ENCODE results near the gene CC2D2A. TPM values are rescaled to one million over a fixed set of nuclear protein-coding genes. Genes with fewer than 3 reads are reported as not detected.

The CC2D2A gene
- total and polyA plus RNA-seq, 2 of the 13 experiments (the other 11 are each of a cell fraction or from before 2014, with no cell fraction given): 4.2 to 7.2 TPM

- TF ChIP-seq ARID5B (CRISPR knock-in tag; IDR thresholded peaks at IDR 0.05) (no peak), RNF219 (CRISPR knock-in tag; IDR thresholded peaks at IDR 0.05) (no peak), ZNF343 (CRISPR knock-in tag; IDR thresholded peaks at IDR 0.05) (no peak)
Measured at GRCh38 chr4:15533817-15534216, 64.1 kb downstream of the CC2D2A start (continued).

DNA sequence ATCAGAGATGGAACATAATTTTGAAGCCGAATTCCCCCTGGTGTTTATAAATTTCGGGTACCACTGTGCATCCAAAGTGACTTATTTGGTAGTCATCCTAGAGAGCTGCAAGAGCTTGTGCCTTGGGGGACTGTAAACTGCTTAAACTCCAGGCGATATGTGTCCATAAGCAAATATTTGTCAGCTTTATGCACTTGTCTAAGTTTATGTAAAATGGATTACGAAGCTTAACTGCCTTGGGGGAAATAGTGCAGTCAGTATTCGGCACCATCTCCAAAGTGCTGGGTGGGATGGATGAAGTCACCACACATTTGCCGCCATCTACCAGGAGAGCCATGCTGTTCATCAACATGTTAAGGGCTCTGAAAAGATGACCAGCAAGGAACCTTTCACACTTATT, 65.9 kb downstream of the CC2D2A start:
- no peaks in the 10 kb centered on the region for H4K20me1 ChIP-seq (ENCODE audit: insufficient read depth, low read length)
- H3K9ac ChIP-seq (ENCODE audit: insufficient read depth, low read depth, low read length): no peak overlapping the region
- H2AFZ ChIP-seq (ENCODE audit: low read length): no peak overlapping the region
- FAIRE-seq: no peak
- no peak overlapping the region for H3K4me2 ChIP-seq (ENCODE audit: low read depth, low read length)
- no peaks in the 10 kb centered on the region for H3K36me3 ChIP-seq (replicated peaks in 1 of 2; ENCODE audit: control insufficient read depth in 1 of 2, insufficient read depth in 2 of 2, low read length in 2 of 2)
- no peak for TF ChIP-seq NFYB (CRISPR knock-in tag; IDR thresholded peaks at IDR 0.05)
- TF ChIP-seq, protein P1, sequence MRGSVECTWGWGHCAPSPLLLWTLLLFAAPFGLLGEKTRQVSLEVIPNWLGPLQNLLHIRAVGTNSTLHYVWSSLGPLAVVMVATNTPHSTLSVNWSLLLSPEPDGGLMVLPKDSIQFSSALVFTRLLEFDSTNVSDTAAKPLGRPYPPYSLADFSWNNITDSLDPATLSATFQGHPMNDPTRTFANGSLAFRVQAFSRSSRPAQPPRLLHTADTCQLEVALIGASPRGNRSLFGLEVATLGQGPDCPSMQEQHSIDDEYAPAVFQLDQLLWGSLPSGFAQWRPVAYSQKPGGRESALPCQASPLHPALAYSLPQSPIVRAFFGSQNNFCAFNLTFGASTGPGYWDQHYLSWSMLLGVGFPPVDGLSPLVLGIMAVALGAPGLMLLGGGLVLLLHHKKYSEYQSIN (CRISPR knock-in tag; IDR thresholded peaks at IDR 0.05; ENCODE audit: borderline replicate concordance): no peak
- BruUV-seq (replicated peaks): no TSS peak
- ChIA-PET POLR2A (no interaction called here), CTCF (ENCODE audit: low intra/inter-chr PET ratio, low total read pairs) (no interaction called here)
- no peaks in the 10 kb centered on the region for H3K27me3 ChIP-seq (ENCODE audit: control insufficient read depth in 1 of 2, insufficient read depth in 2 of 2, low read length in 2 of 2)
- in situ Hi-C loops (cut with HindIII; ENCODE audit: extremely low pct_ligation_motif_present, low pct_unique_long_range_greater_than_20kb): no loop called here
- no peaks in the 10 kb centered on the region for H3K9me3 ChIP-seq (ENCODE audit: low read length)
- intact Hi-C loops (cut with micrococcal nuclease; ENCODE audit: unreplicated experiment): no loop called here
- DNase-seq (ENCODE audit: low spot score): no peak
- H3K4me3 ChIP-seq (replicated peaks in 1 of 3; ENCODE audit: insufficient read depth in 1 of 3, low read depth in 2 of 3, low read length in 3 of 3): no peak overlapping the region
- H3K79me2 ChIP-seq (ENCODE audit: insufficient read depth, low read length): no peaks in the 10 kb centered on the region
- H3K27ac ChIP-seq (ENCODE audit: extremely low read length, insufficient read depth, low read length): no peak overlapping the region
- H3K4me1 ChIP-seq (ENCODE audit: insufficient read depth, low read length): no peaks in the 10 kb centered on the region
- ATAC-seq: no peak
- WGBS (ENCODE audit: low lambda C conversion rate): 88% methylated on average over 6 of the region's 6 CpGs
